Kidney epithelial cell (primary cell): ENCODE measurements around the gene C1QL1. TPM values are rescaled to one million over a fixed set of nuclear protein-coding genes. Genes with fewer than 3 reads are reported as not detected.

Experiments used
- DNase-seq: peaks from one replicate; pipeline ENCODE4 v3.0.0-alpha.2; 2010; ENCODE audit warnings: low read depth
- H3K27me3 ChIP-seq: 2 replicates; pipeline ENCODE4 v1.6.0; 2011; ENCODE audit warnings: low read length; ENCODE audit not compliant: control insufficient read depth, insufficient read depth
- H3K36me3 ChIP-seq: 2 replicates; pipeline ENCODE4 v1.5.1; 2011; ENCODE audit warnings: low read length; ENCODE audit not compliant: control insufficient read depth, insufficient read depth
- H3K4me3 ChIP-seq: 2 replicates; pipeline ENCODE4 v1.5.1; 2011; ENCODE audit warnings: low read depth, mild to moderate bottlenecking, control low read depth, low read length
- total RNA-seq: library from RNA; depleted of rRNA; stranded (reverse); fragments of >200 nt; gene quantifications from 2 replicates; pipeline ENCODE4 v1.2.3, GENCODE V29; 2015
- TF ChIP-seq, protein P1 (sequence below): IDR thresholded peaks from 2 replicates; pipeline ENCODE4 v1.5.1; 2011; ENCODE audit warnings: mild to moderate bottlenecking, moderate library complexity, low read length, control low read depth, inconsistent platforms; ENCODE audit not compliant: insufficient read depth, poor library complexity, severe bottlenecking

C1QL1 gene
- total RNA-seq, 1 donor from 2014 or later: 0.08 TPM

- TF ChIP-seq, protein P1, sequence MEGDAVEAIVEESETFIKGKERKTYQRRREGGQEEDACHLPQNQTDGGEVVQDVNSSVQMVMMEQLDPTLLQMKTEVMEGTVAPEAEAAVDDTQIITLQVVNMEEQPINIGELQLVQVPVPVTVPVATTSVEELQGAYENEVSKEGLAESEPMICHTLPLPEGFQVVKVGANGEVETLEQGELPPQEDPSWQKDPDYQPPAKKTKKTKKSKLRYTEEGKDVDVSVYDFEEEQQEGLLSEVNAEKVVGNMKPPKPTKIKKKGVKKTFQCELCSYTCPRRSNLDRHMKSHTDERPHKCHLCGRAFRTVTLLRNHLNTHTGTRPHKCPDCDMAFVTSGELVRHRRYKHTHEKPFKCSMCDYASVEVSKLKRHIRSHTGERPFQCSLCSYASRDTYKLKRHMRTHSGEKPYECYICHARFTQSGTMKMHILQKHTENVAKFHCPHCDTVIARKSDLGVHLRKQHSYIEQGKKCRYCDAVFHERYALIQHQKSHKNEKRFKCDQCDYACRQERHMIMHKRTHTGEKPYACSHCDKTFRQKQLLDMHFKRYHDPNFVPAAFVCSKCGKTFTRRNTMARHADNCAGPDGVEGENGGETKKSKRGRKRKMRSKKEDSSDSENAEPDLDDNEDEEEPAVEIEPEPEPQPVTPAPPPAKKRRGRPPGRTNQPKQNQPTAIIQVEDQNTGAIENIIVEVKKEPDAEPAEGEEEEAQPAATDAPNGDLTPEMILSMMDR: no peak
- peaks cover 47% of the 10 kb centered on the region for H3K27me3 ChIP-seq
- H3K36me3 ChIP-seq: no peaks in the 10 kb centered on the region
- DNase-seq: no peak
- H3K4me3 ChIP-seq: no peak overlapping the region
These were observed 2.4 kb downstream of the C1QL1 start for GRCh38 chr17:44965481-44966234.

DNA sequence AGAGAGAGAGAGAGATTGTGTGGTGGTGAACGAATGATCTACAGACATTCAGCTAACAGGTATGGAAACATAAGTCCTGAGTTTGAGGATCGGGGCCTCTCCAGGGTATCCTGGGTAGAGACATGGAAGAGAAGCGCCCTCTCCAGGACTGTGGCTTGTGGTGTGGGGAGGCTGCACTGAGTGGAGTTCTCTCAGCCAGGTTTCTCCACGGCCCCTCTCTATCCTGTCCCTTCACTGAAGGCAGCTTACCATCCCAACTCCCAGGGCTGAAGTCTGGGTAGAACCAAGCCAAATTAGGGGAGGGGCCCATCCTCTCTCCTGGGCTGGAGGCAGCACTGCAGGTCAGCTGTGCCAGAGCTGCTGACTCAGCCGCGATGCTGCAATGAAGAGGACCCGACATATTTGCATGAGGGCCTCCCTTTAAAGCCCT is 6.2 kb downstream of the C1QL1 start:
- DNase-seq: no peak
- Histone ChIP-seq H3K27me3 (peaks cover 33% of the 10 kb centered on the region), H3K4me3 (no peak overlapping the region), H3K36me3 (no peaks in the 10 kb centered on the region)
- TF ChIP-seq, protein P1: peak; percentile 4

DNA sequence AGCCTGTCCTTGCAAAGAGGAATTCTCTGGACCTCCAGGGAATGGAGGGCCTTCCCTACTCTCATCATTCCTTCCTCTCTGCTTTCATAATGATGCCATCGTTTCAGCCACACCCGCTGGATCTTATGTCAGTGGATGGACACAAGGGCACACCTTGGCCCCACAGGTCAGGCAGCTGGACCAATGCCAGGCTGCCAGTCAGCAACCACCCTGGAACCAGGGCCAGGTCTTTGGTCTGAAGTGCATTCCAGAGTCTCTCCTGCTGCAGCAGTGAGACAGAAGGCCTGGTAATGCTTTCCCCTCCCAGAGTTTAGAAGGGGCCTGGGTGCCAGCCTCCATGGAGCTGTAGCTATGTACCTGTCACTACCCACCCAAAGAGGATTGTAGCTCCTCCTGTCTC is 7.4 kb downstream of the C1QL1 start:
- Histone ChIP-seq H3K4me3 (no peak overlapping the region), H3K36me3 (no peaks in the 10 kb centered on the region), H3K27me3 (peaks cover 21% of the 10 kb centered on the region)
- no peak for DNase-seq
- TF ChIP-seq, protein P1: no peak

DNA sequence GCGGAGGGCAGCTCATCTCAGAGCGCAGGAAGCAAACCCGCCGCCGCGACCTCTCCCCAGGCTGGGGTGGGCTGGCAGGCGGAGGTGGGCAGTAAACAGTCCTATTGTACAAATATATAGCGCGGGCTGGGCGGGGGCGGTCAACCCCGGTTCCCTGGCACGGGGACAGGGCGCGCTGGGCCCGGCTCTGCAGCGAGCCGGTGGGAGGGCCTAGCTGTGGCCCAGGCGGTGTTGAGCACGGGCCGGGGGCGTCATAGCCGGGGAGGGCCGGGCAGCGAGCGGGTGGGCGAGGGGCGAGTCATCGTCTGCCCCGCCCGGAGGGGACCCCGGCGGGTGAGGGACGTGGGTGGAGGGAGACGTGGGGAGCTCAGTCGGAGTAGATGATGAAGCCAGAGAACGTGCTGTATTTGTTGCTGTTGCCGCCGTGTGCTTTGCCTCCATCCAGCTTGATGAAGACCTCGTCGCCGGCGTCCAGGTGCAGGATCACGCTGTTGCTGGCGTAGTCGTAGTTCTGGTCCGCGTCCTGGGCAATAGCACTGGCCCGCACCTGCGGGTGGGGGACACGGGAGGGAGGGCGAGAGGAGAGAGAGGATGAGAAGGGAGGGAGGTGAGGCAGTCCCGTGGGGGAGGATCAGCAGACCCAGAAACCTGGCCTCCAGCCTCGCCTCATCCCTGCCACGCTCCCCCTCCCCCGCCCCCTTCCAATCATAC is 8.1 kb downstream of the C1QL1 start:
- Histone ChIP-seq H3K4me3 (no peak overlapping the region), H3K36me3 (no peaks in the 10 kb centered on the region), H3K27me3 (peaks cover 18% of the 10 kb centered on the region)
- TF ChIP-seq, protein P1: no peak
- no peak for DNase-seq

GRCh38 chr17:44956998-44957981 is 10.8 kb downstream of the C1QL1 start:
- DNase-seq: no peak
- TF ChIP-seq, protein P1: no peak
- Histone ChIP-seq H3K27me3 (peaks cover 13% of the 10 kb centered on the region), H3K36me3 (no peaks in the 10 kb centered on the region), H3K4me3 (no peak overlapping the region)
